Epidermal melanocyte (primary cell): ENCODE results near the gene PKLR.
"Not testable (repeated sequence)": the region's sequence is repeated elsewhere in the genome, so short reads cannot be mapped to it uniquely, and the experiment has no call there.

Source experiments
- DNase-seq: peaks from one replicate; pipeline ENCODE4 v3.0.0; 2011; ENCODE audit warnings: low spot score; ENCODE audit not compliant: insufficient read length

Gene PKLR

DNA sequence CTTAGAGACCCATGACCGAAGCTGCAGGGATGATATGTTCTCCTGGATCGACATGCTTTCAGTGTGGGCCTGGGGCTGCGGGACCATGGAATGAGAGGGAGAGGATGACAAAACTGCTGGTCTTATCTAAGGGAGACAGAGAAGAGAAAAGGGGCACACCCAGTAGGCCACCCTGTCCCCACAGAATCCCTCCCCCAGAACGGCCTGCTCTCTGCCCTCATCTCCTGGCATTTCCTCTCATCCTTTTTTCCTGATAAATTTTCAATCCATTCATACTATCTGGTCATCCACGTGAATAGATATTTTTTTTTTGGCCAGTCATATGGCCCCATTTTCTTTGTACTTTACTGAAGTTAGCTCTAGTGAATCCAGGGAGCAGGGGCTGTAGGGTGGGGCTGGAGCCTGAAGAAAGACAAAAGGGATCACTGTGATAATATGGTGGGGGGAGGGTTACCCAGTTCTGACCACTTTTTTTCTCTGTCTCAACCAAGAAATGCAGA is at the start of gene PKLR:
Gene PKLR, minus strand, starts transcription at position 97 of the 500 bp plus-strand sequence. Its CDS starts 43 bp downstream, at position 54.
- no peak for DNase-seq

DNA sequence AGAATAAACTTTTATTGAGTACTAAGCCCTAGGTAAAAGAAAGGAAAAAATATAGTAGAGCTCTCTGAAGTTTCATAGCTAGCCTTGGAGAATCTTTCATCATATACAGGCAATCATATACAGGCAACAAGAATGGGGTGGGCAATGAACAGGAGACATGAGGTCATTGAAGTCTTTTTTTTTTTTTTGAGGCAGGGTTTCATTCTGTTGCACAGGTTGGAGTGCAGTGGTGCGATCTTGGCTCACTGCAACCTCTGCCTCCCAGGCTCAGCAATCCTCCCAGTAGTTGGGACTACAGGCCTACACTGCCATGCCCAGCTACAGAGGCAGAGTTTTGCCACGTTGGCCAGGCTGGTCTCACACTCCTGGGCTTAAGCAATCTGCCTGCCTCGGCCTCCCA is 41.6 kb upstream of the PKLR start:
- DNase-seq: no peak

GRCh38 chr1:155339515-155340097 is 38.4 kb upstream of the PKLR start:
- no peak for DNase-seq

DNA sequence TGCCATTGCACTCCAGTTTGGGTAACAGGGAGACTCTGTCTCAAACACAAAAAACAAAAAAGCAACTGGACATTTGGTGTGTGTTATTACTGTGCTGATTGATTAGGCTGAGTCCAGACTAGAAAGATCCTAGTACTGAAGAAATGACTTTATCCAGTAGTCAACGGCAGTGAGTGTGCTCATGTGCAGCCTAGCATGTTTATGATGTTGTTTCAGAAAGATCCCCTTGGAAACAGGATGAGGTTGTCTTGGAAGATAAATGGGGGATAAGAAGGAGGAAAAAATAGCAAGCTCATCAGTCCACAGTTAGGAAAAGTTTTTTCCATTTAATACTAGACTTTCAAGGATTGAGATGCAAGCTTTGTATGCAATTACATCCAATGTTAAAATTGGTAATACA is 33.7 kb upstream of the PKLR start:
- DNase-seq: no peak

- DNase-seq: no peak
Observed at GRCh38 chr1:155329980-155330598, 28.9 kb upstream of the PKLR start.

DNA sequence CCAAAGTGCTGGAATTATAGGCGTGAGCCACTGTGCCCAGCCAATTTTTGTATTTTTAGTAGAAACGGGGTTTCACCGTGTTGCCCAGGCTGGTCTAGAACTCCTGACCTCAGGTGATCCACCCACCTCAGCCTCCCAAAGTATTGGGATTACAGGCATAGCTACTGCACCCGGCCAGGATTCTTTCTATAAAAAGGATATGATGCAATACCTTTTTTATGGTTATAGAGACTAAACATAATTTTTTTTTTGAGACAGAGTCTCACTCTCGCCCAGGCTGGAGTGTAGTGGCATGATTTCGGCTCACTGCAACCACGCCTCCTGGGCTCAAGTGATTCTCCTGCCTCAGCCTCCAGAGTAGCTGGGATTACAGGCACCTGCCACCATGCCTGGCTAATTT is 27.6 kb upstream of the PKLR start:
- DNase-seq: not testable (repeated sequence)

DNA sequence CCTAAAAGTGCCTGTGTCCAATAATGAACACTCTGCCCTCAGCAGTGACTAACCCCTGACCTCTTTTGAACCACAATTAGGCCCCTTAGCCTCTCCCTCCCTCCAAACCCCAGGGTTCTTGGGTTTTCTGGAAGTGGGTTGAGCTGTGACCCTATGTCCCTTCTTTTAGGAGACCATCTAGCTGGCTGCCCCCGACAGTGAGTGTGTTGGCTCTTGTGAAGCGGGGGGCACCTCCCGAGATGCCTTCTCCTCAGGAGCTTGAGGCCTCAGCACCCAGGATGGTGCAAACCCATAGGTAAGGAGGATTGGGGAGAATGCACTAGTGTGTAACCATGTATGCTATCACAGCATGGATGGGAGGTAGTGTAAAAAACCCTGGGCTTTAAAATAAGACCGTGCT is 26.7 kb upstream of the PKLR start:
- DNase-seq: no peak

- no peak for DNase-seq
Observed at GRCh38 chr1:155326631-155327037, 25.4 kb upstream of the PKLR start.

GRCh38 chr1:155326020-155326526 is 24.8 kb upstream of the PKLR start:
- no peak for DNase-seq

DNA sequence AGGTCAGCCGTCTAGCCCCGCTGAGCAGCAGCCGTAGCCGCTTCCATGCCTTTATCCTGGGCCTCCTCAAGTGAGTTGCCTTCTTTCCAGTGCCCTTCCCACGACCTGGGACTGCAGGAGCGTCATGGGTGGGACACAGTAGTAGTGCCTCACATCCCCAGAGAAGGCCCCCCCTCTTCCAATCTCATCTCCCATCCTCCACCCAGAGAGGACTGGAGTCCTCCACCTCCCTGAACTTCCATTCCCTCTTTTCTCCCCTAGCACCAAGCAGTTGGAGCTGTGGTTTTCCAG is 24.3 kb upstream of the PKLR start:
- DNase-seq: no peak

- DNase-seq: no peak
Observed at GRCh38 chr1:155324717-155325602, 23.7 kb upstream of the PKLR start.

GRCh38 chr1:155324037-155324716 is 22.9 kb upstream of the PKLR start:
- peak; percentile 96 for DNase-seq

DNA sequence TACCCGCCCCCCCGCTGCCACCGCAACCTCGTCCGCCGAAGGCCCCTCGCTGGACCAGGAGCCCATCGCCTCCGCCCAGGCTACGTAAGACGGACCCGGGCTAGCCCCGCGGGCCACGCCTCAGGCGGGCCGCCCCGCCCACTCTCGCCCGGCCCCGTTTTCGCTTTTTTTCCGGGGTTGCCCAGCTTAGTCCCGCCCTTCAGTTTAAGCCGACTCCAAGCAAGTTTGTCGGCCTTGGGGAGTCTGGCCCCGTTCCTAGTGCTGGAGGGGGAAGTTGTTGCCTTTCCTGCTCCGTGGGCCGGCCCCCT is 22.4 kb upstream of the PKLR start:
- DNase-seq: peak; percentile 61

DNA sequence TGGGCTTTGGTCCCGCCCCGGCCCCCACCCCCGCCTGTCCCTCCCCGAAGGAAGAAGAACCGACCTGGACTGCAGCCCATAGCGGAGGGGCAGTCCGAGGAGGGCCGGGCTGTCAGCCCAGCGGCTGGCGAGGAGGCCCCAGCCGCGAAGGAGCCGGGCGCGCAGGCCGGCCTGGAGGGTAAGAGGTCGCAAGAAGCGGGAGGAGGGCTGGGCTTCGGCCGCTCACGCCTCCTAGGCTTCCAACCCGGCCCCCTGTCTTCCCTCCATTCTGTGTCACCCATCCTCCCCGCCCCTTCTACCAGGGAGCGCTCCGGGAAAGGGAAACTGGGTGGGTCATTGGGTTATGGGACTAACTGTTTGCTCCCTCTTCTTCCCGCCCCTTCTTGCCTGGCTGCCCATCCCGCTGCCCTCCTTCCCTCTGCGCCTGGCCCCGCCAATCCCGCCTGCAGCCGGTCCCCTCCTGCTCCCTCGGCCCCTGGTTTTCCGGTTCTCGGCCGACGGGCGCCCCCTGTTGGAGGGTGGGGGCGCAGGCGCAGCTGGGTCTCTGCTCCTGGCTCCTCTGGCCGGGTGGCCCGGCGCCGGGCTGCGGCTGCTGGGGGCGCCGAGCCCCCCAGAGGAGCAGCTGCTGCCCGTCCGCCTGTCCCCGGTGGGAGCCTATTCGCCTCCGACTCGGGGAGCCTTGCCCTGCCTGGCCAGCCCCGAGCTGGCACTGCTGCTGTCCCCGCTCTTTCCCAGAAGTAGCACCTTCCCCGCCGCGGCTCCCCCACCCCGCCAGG is 21.9 kb upstream of the PKLR start:
- peak; percentile 92 for DNase-seq

DNA sequence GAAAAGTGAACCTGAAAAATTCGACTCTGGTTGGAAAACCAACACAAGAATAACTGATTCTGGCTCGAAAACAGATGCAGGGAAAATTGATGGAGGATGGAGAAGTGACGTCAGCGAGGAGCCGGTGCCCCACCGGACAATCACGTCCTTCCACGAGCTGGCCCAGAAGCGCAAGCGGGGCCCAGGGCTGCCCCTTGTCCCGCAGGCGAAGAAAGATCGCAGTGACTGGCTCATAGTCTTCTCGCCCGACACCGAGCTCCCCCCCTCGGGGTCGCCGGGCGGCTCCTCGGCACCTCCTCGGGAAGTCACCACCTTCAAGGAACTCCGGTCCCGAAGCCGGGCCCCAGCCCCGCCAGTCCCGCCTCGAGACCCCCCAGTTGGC is 21.3 kb upstream of the PKLR start:
- no peak for DNase-seq

DNA sequence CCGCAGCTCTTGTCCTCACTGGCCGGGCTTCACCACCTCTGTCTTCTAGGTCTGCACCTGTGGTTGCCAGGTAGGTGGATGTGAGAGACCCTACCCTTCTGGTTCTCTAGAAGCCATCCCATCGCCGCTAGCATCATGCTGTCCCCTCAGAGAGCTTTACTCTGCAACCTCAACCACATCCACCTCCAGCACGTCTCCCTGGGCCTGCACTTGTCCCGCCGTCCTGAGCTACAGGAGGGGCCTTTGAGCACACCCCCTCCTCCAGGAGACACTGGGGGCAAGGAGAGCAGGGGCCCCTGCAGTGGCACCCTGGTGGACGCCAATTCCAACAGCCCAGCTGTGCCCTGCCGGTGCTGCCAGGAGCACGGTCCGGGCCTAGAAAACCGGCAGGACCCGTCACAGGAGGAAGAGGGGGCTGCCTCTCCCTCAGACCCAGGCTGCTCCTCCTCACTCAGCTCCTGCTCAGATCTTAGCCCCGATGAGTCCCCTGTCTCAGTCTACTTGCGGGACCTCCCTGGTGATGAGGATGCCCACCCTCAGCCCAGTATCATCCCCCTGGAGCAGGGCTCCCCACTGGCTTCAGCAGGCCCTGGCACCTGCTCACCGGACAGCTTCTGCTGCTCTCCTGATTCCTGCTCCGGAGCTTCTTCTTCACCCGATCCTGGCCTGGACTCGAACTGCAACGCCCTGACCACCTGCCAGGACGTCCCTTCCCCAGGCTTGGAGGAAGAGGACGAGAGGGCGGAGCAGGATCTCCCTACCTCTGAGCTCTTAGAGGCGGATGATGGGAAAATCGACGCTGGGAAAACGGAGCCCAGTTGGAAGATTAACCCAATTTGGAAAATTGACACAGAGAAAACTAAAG is 20.6 kb upstream of the PKLR start:
- no peak for DNase-seq

DNA sequence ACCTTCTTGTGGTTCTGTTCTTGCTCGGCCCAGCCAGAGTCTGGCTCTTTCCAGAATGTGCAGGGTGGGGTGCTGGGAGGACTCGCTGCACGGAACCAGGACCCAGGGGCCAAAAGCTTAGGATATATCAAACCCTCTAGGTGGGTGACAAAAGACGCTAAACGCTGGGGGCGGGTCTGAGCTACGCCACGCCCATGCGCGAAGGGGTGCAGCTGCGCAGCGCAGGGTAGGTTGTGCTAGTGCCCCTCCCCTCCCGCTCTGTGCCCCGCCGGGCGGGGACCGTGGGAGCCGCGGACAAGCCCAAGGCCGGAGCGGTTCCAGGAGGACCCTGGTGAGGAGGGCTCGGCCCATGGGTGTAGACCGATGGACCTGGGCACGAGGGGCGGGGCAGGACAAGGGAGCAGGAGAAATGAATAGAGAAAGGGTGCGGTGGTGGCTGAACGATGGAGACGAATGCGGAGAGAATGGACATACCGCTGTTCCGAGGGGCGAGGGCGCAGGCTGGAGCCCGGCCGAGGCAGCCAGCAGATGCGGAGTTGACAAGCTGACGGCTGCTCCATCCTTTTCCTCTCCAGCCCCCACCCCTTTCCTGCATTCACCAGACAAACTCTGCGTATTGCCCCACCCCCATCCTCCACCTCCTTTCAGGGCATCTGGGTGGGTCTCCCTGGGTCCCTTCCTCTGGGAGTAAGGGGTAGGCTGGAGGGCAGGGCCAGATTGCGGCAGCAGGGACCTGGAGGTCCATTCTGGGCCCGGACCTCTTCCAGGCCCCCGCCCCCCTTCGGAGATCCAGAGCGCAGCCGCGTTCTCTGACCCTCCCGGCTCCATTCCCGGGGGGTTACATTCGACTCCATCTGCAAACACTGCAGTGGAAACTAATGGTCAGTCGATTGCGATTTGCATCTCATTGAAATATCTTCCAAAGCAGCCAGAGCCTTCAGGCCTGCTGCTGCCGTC is 19.7 kb upstream of the PKLR start, which contains the start of gene RUSC1:
Gene RUSC1, plus strand, starts transcription at position 234 of the 957 bp plus-strand sequence. CDS start 880 bp downstream, outside the sequence.
- peak; percentile 50 for DNase-seq

GRCh38 chr1:155320252-155320651 is 19.0 kb upstream of the PKLR start:
- DNase-seq: no peak

DNA sequence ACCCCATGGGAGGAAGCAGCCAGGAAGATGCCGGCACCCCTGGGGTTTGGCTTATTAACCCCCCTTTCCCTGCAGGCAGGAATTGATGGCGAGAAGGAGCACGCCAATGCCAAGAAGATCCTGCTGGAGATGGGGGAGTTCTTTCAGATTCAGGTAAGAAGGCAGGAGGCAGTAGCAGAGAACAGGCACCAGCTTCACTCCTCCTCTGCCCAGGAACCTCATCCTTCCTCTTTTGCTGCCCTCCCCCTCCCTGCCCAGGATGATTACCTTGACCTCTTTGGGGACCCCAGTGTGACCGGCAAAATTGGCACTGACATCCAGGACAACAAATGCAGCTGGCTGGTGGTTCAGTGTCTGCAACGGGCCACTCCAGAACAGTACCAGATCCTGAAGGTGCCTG is 18.3 kb upstream of the PKLR start:
- DNase-seq: no peak
